ENCODE data around the gene ARL4D.
"Not testable (repeated sequence)": the region's sequence is repeated elsewhere in the genome, so short reads cannot be mapped to it uniquely, and the experiment has no call there.

The ARL4D gene

DNA sequence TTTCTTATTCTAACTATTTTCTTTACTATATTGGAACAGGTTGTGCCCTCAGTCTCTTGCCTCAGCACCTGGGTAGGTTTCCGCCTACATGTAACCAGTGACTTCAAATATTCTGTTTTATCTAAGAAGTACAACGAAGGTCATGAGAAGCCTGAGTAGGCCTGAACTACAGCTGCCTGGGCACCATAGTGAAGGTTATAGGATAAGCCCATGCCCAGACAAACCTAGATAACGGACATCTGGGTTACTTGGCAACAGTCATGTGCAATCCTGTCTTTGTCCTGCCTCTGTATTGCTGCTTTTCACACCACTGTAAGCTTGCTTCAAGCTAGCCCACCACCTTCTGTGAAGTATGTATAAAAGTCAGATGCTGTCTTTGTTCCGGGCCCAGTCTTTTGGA, 25.4 kb upstream of the ARL4D start:
- Histone ChIP-seq H3K27ac (no peak overlapping the region), H2AFZ (no peak overlapping the region), H3K9ac (no peak overlapping the region), H3K9me3 (ENCODE audit: control insufficient read depth, low read length) (no peaks in the 10 kb centered on the region), H3K4me3 (ENCODE audit: low read depth, low read length) (no peak overlapping the region), H3K36me3 (ENCODE audit: control insufficient read depth, insufficient read depth, low read length) (no peaks in the 10 kb centered on the region), H3K79me2 (no peaks in the 10 kb centered on the region), H3K4me1 (peaks cover 4% of the 10 kb centered on the region), H3K27me3 (ENCODE audit: control insufficient read depth, insufficient read depth, low read length) (no peaks in the 10 kb centered on the region), H3K4me2 (ENCODE audit: low read length) (no peak overlapping the region)
- TF ChIP-seq CTCF (IDR thresholded peaks at IDR 0.05) = no peak

- not testable (repeated sequence) for H3K4me3 ChIP-seq (ENCODE audit: low read depth, low read length); H3K79me2 ChIP-seq; H3K4me2 ChIP-seq (ENCODE audit: low read length); H3K4me1 ChIP-seq; H2AFZ ChIP-seq; H3K9me3 ChIP-seq (ENCODE audit: control insufficient read depth, low read length); H3K27me3 ChIP-seq (ENCODE audit: control insufficient read depth, insufficient read depth, low read length); H3K27ac ChIP-seq; H3K9ac ChIP-seq; H3K36me3 ChIP-seq (ENCODE audit: control insufficient read depth, insufficient read depth, low read length)
Measured at GRCh38 chr17:43375915-43376314, 22.9 kb upstream of the ARL4D start.

GRCh38 chr17:43377056-43377810, 21.6 kb upstream of the ARL4D start:
- no peak overlapping the region for H3K9ac ChIP-seq
- TF ChIP-seq CTCF (IDR thresholded peaks at IDR 0.05) = no peak
- no peaks in the 10 kb centered on the region for H3K9me3 ChIP-seq (ENCODE audit: control insufficient read depth, low read length)
- H3K4me3 ChIP-seq (ENCODE audit: low read depth, low read length) = no peak overlapping the region
- H3K4me1 ChIP-seq = peaks cover 2% of the 10 kb centered on the region
- no peaks in the 10 kb centered on the region for H3K27me3 ChIP-seq (ENCODE audit: control insufficient read depth, insufficient read depth, low read length)
- no peak overlapping the region for H2AFZ ChIP-seq
- no peak overlapping the region for H3K27ac ChIP-seq
- no peaks in the 10 kb centered on the region for H3K79me2 ChIP-seq
- H3K4me2 ChIP-seq (ENCODE audit: low read length) = no peak overlapping the region
- H3K36me3 ChIP-seq (ENCODE audit: control insufficient read depth, insufficient read depth, low read length) = no peaks in the 10 kb centered on the region

- Histone ChIP-seq H3K9me3 (ENCODE audit: control insufficient read depth, low read length) (no peaks in the 10 kb centered on the region), H3K79me2 (no peaks in the 10 kb centered on the region), H3K27ac (no peak overlapping the region), H3K27me3 (ENCODE audit: control insufficient read depth, insufficient read depth, low read length) (no peaks in the 10 kb centered on the region), H3K9ac (no peak overlapping the region), H3K4me2 (ENCODE audit: low read length) (no peak overlapping the region), H2AFZ (no peak overlapping the region), H3K36me3 (ENCODE audit: control insufficient read depth, insufficient read depth, low read length) (no peaks in the 10 kb centered on the region), H3K4me1 (no peaks in the 10 kb centered on the region), H3K4me3 (ENCODE audit: low read depth, low read length) (no peak overlapping the region)
- TF ChIP-seq CTCF (IDR thresholded peaks at IDR 0.05) = no peak
Measured at GRCh38 chr17:43378766-43379165, 20.0 kb upstream of the ARL4D start.

- TF ChIP-seq CTCF (IDR thresholded peaks at IDR 0.05) = no peak
- no peak overlapping the region for H3K4me3 ChIP-seq (ENCODE audit: low read depth, low read length)
- no peaks in the 10 kb centered on the region for H3K79me2 ChIP-seq
- no peak overlapping the region for H3K4me2 ChIP-seq (ENCODE audit: low read length)
- no peaks in the 10 kb centered on the region for H3K36me3 ChIP-seq (ENCODE audit: control insufficient read depth, insufficient read depth, low read length)
- H3K27me3 ChIP-seq (ENCODE audit: control insufficient read depth, insufficient read depth, low read length) = no peaks in the 10 kb centered on the region
- no peak overlapping the region for H3K9ac ChIP-seq
- H2AFZ ChIP-seq = no peak overlapping the region
- no peaks in the 10 kb centered on the region for H3K4me1 ChIP-seq
- H3K9me3 ChIP-seq (ENCODE audit: control insufficient read depth, low read length) = no peaks in the 10 kb centered on the region
- H3K27ac ChIP-seq = no peak overlapping the region
Measured at GRCh38 chr17:43380307-43380706, 18.5 kb upstream of the ARL4D start.

Measured in parathyroid adenoma (tissue), 2 donors.